LNCaP clone FGC (cell line): Measurements from ENCODE around the gene IGFBP2.

Source experiments
- DNase-seq: peaks from one replicate; pipeline ENCODE4 v3.0.0-alpha.2; 2011; ENCODE audit warnings: low read depth
- H3K4me3 ChIP-seq: 2 replicates; pipeline ENCODE4 v1.5.1; 2011; ENCODE audit warnings: mild to moderate bottlenecking, low read depth, low read length, control low read depth
- TF ChIP-seq, protein P1 (sequence below): IDR thresholded peaks from 2 replicates; pipeline ENCODE4 v1.5.1; 2012; ENCODE audit warnings: mild to moderate bottlenecking; ENCODE audit not compliant: control insufficient read depth, insufficient read depth; ENCODE audit errors: extremely low read depth

Gene IGFBP2

DNA sequence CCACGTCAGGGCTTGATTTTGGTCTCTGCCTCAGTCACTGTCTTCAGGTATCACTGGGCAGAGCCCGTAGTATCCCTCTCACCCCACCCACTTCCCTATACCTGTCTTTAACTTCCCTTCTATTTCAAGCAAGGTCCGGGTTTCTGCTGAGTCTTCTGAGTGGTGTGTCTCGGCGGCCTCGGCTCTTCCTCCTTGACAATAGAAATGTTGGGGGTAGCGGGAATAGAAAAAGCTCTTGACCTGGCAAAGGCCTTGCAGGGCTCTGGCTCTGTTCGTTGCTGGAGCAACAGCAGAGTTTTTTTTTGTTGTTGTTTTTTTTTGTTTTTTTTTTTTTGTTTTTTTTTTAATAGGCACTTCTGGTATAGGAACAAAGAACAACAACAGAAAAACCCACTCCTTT lies 78.1 kb downstream of the IGFBP2 start:
- DNase-seq = no peak
- TF ChIP-seq, protein P1, sequence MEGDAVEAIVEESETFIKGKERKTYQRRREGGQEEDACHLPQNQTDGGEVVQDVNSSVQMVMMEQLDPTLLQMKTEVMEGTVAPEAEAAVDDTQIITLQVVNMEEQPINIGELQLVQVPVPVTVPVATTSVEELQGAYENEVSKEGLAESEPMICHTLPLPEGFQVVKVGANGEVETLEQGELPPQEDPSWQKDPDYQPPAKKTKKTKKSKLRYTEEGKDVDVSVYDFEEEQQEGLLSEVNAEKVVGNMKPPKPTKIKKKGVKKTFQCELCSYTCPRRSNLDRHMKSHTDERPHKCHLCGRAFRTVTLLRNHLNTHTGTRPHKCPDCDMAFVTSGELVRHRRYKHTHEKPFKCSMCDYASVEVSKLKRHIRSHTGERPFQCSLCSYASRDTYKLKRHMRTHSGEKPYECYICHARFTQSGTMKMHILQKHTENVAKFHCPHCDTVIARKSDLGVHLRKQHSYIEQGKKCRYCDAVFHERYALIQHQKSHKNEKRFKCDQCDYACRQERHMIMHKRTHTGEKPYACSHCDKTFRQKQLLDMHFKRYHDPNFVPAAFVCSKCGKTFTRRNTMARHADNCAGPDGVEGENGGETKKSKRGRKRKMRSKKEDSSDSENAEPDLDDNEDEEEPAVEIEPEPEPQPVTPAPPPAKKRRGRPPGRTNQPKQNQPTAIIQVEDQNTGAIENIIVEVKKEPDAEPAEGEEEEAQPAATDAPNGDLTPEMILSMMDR = no peak
- H3K4me3 ChIP-seq = no peak overlapping the region

DNA sequence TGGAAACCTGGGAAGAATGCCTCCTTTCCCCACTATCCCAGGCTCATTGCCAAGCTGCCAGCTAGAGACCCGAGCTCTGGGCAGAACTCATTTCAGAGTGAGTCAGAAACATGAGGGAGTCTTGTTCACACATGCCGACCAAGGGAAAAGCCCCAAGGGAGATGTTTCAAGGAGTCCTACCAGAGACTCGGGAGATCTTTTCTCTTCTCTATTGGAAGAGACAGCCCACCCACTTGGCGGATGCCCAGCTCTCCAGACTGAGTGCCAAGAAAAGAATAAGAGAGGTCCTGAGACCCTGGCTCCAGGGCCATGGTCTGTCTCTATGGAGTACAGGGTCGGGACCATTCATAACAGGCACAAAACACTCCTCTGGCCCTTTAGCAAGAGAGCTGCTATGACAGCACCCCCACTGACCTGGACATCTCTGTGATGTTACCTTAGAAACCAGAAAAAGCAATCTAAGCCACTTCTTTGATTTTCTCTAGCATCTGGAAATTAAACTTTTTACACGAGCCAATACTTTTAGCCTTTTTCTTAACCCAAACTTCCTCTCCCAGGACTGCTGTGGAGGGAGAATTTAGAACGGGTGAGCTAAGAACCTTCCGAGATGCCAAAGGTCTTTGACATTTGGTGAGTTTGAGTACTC lies 80.6 kb downstream of the IGFBP2 start:
- no peak for DNase-seq
- no peak overlapping the region for H3K4me3 ChIP-seq
- TF ChIP-seq, protein P1 = no peak
